HG03095 (cell line): Measurements from ENCODE around the gene ASGR2.
"Not testable (repeated sequence)": the region's sequence is repeated elsewhere in the genome, so short reads cannot be mapped to it uniquely, and the experiment has no call there.

ENCODE experiments used
- ATAC-seq: cut with Tn5 transposase; IDR thresholded peaks from one replicate; pipeline ENCODE4 v1.9.1; 2021; ENCODE audit warnings: moderate library complexity; ENCODE audit not compliant: unreplicated experiment

ASGR2 gene

DNA sequence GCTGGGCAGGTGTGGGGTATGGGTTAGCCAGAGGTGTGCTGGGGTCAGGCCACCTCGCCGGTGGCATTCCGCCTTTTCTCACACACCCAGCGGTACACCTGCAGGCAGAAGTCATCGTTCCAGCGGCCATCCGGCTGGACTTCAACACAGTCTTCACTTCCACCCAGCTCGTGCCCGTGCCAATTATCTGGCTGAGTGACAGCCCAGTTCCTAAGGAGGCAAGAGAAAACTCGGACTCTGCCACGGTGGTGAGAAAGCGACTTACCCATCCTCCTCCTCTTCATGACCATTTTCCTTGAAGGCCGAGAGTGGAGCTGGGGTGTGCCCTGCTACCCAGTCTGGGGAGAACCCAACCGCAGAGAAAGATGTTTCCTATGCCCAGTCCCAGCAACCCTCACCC is 13.1 kb downstream of the ASGR2 start:
- no peak for ATAC-seq

DNA sequence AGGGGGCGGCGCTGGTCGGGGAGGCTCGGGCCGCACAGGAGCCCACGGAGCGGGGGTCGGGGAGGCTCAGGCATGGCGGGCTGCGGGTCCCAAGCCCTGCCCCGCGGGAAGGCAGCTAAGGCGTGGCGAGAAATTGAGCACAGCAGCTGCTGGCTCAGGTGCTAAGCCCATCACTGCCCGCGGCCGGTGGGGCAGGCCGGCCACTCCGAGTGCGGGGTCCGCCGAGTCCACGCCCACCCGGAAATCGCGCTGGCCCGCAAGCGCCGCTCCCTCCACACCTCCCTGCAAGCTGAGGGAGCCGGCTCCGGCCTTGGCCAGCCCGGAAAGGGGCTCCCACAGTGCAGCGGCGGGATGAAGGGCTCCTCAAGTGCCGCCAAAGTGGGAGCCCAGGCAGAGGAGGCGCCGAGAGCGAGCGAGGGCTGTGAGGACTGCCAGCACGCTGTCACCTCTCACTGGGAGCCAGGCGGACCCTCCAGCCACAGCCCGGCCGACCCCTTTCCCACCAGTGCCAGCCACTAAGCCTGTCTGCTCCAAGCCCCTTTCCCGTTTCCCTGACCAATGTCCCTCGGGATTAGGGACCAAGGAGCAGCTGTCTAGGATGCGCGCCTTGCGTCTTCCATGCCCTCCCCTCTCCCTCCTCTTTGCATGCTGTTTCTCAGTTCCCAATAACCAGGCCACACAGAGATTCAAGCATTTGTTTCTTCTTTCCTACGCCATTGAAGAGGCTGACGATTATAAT is 13.8 kb downstream of the ASGR2 start:
- not testable (repeated sequence) for ATAC-seq

DNA sequence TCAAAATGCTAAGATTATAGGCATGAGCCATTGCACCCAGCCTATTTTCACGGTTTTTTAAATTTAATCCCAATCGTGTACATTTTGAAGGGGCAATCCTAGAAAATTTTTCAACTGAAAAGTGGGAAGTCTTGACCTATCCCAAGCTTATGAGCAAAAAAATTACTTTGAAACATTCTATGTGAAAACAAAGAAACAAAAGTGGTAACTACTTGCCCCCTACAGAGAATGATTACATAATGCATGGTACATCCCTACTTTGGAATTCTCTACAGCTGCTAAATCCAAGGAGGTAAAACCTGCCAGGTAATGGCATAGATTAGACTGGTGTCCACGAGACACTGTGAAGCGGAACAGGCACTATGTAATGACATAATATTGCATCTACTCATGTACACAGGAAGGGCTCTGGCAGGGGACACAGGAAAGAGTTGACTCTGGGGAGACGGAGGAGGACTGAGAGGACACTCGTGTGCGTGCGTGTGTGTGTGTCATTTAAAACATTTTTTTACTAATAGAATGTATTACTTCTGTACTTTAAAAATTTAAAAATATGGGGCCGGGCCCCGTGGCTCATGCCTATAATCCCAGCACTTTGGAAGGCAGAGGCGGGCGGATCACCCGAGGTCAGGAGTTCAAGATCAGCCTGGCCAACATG is 15.7 kb downstream of the ASGR2 start:
- no peak for ATAC-seq

DNA sequence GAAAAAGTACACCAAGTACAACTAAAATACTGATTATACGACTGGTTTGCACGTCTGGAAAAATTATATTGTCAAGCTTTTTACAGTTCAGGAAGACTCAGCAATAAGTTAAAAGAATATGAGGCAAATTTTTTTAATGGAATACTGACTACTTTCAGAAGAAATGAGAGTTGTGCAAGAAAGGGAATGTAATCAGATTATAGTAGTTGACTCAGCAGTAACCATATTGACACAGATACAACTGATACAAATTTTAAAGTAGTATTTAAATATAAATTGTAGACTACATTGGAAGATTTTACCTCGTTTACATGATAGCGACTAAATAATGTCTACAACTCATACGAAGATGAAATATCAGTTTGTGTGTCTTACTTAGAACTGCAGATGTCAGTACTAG is 16.7 kb downstream of the ASGR2 start:
- ATAC-seq, result no peak

DNA sequence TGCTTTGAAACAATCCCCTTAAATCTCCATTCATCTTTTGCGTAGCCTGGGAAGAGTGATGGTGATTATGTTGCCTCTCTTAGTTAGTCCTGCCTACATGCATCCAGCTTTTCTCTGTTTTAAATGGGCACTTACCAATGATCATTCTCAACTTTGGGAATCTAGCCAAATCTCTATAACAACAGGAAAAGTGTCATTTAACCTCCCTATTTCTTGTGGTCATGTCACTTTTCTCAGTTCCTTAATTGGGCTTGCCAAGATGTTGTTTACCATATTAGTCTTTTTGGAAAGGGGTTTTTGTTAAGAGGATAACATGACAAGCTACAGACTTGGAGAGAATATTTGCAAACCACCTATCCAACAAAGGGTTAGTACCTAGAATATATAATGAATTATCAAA is 19.0 kb downstream of the ASGR2 start:
- ATAC-seq, result no peak

DNA sequence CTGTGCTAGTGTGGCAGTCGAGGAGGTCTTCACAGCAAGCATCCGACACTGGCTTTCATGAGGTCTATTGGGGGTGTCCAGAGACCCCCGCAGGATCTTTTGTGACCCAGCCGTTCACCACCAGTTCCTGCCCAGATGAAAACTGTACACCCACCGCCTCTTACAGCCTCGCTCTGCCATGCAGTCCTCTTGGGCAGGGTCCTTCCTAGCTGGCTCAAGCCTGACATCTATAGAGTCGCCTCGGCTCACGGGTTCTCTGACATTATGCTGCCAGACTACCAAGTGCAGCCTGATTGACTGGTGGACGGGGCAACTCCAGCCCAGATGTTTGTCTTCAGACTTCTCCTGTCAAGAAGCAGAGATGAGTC is 20.0 kb downstream of the ASGR2 start:
- ATAC-seq, result no peak

DNA sequence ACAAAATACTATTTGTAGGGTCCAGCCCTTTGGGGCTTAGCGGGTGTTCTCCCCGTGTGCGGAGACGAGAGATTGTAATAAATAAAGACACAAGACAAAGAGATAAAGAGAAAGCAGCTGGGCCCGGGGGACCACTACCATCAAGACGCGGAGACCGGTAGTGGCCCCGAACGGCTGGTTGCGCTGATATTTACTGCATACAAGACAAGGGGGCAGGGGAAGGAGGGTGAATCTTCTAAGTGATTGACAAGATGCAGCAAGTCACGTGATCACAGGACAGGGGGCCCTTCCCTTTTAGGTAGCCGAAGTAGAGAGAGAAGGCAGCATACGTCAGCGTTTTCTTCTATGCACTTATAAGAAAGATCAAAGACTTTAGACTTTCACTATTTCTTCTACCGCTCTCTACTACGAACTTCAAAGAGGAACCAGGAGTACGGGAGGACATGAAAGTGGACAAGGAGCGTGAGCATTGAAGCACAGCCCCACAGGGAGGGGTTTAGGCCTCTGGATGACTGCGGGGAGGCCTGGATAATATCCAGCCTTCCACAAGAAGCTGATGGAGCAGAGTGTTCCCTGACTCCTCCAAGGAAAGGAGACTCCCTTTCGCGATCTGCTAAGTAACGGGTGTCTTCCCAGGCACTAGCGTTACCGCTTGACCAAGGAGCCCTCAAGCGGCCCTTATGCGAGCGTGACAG is 23.2 kb downstream of the ASGR2 start:
- ATAC-seq, result not testable (repeated sequence)

DNA sequence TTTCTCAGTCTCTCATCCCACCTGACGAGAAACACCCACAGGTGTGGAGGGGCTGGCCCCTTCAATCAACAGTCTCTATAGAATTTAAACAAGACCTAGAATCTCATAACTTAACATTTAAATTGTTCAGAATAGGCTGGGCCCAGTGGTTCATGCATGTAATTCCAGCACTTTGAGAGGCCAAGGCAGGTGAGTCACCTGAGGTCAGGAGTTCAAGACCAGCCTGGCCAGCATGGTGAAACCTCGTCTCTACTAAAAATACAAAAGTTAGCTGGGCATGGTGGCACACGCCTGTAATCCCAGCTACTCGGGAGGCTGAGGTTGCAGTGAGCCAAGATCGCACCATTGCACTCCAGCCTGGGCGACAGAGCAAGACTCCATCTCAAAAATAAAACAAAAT is 25.1 kb downstream of the ASGR2 start:
- ATAC-seq, result not testable (repeated sequence)

DNA sequence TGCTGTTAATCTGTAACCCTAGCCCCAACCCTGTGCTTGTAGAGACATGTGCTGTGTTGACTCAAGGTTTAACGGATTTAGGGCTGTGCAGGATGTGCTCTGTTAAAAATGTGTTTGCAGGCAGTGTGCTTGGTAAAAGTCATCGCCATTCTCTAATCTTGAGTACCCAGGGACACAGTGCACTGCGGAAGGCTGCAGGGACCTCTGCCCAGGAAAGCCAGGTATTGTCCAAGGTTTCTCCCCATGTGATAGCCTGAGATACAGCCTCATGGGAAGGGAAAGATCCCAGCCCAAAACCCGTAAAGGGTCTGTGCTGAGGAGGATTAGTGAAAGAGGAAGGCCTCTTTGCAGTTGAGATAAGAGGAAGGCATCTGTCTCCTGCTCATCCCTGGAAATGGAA is 26.2 kb downstream of the ASGR2 start:
- ATAC-seq, result not testable (repeated sequence)

DNA sequence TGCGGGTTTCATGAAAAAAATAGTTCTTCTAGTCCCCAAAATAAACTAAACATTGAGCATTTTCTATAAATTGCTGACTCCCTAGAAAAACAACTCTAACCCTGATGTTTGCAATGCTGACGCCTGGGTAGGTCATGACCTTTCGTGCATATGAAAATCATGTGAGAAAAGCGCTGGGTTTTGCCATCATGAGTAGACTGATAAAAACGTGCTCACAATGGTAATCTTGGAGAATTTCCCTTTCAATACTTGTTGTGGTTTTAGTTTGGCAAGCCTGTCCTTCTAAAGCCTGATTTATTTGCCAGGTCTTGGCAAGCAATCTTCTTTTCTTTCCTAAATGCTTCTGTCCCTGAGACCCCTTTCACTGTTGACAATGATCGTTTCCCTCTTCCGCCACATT is 30.5 kb downstream of the ASGR2 start:
- ATAC-seq, result no peak

DNA sequence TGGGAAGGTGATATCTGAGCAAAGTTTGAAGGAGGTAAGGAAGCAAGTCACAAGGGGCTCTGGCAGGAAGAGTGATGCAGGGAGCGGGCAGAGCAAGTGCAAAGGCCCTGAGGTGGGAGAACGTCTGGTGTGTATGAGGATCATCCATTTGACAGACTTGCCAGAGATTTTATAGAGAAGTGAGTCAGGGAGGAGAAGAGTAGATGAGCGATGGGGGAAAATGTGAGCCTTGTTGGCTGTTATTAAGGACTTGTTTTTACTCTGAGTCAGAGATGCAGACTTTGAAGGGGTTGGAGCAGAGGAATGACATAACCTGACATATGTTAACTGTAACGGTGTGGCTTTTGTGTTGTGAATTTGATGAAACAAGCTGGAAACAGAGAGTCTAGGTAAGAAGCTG is 31.0 kb downstream of the ASGR2 start:
- ATAC-seq, result no peak

DNA sequence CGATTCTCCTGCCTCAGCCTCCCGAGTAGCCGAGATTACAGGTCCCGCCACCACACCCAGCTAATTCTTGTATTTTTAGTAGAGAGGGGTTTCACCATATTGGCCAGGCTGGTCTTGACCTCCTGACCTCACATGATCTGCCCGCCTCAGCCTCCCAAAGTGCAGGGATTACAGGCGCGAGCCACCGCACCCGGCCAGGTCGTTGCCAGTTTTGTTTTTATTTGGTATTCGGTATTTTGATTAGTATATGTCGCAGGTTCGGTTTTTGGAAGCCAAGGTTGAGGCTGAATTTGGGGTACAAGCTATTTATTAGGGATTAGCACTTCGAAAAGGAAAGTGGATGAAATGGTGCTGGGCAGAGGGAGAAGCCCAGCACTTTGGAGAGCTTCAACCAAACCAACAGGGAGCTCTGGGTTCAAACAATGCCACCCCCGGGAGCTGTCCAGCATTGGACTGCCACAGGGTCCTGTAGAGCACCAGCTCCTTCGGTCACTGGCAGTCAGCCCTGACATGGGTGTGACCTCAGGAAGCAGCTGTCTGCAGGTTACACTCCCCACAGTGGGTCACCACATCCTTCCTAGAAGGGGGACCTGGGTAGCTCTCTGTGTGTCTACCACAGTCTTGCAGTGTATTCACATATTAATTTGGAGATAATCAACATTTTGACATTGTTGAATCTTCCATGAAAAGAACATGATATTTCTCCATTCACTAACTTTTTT is 33.1 kb downstream of the ASGR2 start:
- ATAC-seq, result no peak

DNA sequence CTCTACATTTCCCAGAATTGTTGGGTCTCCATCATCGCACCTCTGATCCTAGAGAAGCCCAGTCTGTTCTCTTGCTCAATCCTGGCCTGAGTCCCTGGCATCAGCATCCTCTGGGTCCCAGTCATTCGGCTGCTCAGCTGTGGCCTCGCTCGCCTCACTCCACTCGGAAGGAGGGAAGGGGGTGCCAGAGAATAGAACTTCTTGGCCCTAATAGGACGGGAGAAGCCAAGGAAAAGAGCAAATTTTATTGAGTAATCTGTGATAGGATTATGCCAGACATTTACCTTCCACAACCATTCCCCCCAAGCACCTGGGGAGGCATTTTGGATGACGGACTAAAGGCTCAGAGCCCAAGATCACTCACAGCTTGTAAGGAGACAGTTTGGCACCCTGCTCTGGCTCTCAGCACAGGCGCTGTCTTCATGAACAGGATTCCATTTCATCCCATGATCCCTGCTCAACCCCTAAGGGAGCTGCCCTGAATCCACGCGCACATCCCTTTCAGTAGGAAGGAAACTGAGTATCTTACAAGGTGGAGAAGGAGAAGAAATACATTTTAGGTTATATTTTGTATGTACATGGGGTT is 34.1 kb downstream of the ASGR2 start:
- no peak for ATAC-seq

DNA sequence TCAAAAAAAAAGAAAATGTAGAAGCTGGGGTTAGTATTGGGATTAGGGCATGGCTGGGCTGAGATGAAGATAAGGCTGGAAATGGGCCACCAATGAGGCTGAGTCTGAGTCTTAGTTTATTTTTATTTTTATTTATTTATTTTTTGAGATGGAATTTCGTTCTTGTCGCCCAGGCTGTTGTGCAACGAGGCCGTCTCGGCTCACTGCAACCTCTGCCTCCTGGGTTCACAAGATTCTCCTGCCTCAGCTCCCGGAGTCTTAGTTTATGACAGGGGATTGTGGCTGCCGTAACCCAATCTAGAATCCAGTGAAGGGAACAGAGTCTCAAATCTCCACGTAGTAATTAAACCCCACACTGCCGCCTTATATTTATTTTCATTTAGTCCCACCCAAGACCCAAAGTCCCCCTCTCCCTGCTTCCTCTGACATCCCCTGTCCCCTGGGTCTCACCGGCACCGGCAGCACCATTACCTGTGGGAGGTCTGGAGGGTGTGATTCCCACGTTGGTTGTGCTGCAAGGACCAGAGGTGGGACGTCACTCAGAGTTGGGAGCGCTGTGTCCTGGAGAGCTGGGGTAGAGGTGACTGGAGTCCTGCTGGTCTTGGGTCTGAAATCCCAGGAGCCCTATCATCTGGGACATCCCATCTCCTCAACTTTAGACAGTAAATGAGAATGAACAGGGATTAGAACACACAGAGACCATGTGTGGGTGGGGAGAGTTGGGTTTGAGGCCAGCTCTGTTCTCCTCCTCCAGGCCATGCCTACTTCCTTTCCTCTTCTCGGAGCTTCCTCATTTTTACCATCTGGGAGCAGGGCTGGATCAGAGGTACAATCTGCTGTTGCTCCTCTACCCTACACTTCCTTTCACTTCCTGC is 34.8 kb downstream of the ASGR2 start, which contains the start of gene CLEC10A:
Gene CLEC10A, minus strand, starts transcription at position 671 of the 875 bp plus-strand sequence. CDS start 1,439 bp downstream, outside the sequence.
- ATAC-seq, result no peak

DNA sequence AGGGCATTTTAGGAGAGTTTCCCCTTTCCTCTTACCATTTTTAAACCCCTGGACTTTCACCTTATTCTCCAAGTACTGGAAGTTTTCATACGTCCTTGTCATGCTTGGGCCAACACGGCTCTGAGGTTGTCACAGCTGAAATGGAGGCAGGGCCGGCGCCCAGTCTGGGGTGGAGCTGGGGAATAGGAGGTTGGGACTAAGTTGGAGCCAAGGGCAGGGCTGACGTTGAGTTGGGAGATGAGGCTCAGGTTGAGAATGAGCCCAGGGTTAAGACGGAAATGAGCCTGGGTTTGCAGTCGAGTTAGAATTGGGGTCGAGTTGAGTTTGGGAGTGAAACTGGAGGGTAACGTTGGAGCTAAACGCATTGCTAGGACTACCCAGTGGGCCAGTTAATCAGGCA is 35.9 kb downstream of the ASGR2 start:
- no peak for ATAC-seq

DNA sequence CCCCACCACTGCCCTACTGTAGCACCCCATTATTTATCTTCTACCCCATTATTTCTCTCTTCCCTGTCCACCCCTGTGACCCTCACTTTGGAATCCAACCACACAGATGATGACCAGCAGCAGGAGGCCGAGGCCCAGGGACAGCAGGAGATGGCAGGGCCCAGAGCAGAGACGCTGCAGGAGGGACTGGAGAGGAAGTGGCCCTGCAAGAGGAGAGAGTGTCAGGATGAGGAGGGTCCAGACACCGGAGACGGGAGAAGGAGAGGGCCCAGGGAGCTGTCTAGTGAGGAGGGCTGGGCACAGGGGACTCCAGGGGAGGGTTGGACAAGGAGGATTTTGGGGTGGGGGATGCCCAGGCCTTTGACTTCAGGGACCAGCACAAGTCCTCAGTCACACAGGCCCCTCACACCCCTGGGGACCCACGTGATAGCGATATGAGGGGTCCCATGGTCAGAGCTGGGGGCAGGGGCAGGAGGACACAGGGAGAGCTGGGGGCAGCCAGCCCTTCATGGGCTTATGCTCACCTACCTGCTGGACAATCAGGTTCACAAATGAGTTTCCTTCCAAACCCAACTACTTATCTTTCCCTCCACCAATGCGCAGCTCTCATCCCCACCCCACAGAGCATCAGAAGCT is 36.6 kb downstream of the ASGR2 start:
- no peak for ATAC-seq

DNA sequence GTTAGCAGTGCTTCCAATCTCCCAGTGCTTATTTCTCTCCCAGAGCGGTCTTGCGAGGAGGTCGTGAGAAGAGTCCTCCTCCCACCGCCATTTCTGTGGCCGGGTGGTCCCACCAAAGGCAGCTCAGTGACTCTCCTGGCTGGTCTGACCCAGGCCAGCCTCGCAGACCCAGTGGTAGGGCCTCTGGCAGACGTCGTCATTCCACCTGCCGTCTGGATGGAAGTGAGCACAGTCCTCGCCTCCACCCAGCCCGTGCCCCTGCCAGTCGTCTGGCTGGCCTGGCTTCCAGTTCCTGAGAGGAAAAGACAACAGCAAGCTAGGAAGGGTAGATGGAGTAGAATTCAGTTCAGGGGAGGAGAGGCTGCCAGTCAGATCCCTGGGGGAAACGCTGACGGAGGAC is 39.7 kb downstream of the ASGR2 start:
- no peak for ATAC-seq

DNA sequence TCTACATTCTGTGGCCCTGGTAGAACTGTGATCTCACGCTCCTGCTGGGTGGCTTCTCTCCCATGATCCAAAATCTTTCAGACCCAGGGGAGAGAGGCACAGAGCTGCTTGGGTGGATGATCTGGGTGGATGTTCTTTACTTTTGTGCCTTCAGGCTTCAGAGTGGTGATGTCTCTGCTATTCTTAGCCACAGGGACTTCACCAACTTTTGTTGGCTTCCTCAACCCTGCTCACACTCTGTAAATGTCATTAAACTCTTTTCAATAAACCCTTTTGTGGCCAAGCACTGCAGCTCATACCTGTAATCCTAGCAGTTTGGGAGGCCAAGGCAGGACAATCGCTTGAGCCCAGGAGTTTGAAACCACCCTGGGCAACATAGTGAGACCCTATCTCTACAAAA is 42.2 kb downstream of the ASGR2 start:
- ATAC-seq, result no peak

DNA sequence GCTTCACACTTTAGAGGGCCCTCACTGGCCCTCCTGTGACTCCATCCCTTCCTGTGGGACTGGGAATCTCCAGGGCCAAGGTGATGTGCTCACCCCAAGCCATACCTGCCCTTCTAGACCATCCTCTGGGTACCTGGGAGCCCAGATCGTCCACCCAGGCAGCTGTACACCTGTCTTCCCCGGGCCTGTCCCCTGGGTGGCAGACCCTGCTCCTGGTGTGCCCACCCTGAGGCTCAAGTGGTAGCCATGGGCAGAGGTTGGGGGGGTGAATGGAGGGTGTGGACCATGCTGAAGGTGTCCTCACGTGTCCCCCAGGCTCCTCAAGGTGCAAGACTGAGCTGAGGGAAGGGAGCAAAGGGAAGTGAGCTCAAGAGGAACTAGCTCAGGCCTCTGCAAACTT is 43.9 kb downstream of the ASGR2 start:
- no peak for ATAC-seq

DNA sequence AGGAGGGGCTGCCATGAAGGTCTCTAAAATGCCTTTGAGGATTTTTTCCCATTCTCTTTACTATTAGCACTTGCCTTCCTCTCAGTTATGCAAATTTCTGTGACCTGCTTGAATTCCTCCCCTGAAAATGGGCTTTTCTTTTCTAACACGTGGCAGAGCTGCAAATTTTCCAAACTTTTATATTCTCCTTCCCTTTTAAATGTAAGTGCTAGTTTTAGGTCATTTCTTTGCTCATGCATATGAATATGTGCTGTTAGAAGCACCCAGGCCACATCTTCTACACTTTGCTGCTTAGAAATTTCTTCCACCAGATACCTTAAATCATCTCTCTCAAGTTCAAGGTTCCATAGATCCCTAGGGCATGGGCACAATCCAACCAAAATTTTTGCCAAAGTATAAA is 46.4 kb downstream of the ASGR2 start:
- ATAC-seq, result no peak
